ENCODE measurements around the gene PNPLA1.
A peak's percentile ranks its signal among the peaks of the same experiment; 100 is the strongest.
"Not testable (repeated sequence)": the region's sequence is repeated elsewhere in the genome, so short reads cannot be mapped to it uniquely, and the experiment has no call there.

PNPLA1 gene

GRCh38 chr6:36319436-36319762, 49.5 kb downstream of the PNPLA1 start:
- DNase-seq: peak; percentile 99

GRCh38 chr6:36319821-36320220, 50.0 kb downstream of the PNPLA1 start:
- no peak for DNase-seq

GRCh38 chr6:36320475-36320874, 50.6 kb downstream of the PNPLA1 start:
- DNase-seq: peak; percentile 93

- DNase-seq: no peak
Measured at GRCh38 chr6:36322591-36322990, 52.7 kb downstream of the PNPLA1 start.

- no peak for DNase-seq
Measured at GRCh38 chr6:36323062-36323461, 53.2 kb downstream of the PNPLA1 start.

GRCh38 chr6:36324191-36324590, 54.3 kb downstream of the PNPLA1 start:
- DNase-seq: no peak

- DNase-seq: no peak
Measured at GRCh38 chr6:36324715-36325114, 54.9 kb downstream of the PNPLA1 start.

GRCh38 chr6:36326356-36326995, 56.6 kb downstream of the PNPLA1 start:
- no peak for DNase-seq

- peak; percentile 33 for DNase-seq
Measured at GRCh38 chr6:36327226-36327918, 57.5 kb downstream of the PNPLA1 start.

- no peak for DNase-seq
Measured at GRCh38 chr6:36327919-36328236, 58.0 kb downstream of the PNPLA1 start.

GRCh38 chr6:36328600-36328999, 58.7 kb downstream of the PNPLA1 start:
- no peak for DNase-seq

- no peak for DNase-seq
Measured at GRCh38 chr6:36329798-36330291, 60.0 kb downstream of the PNPLA1 start.

GRCh38 chr6:36330366-36330765, 60.5 kb downstream of the PNPLA1 start:
- no peak for DNase-seq

GRCh38 chr6:36331381-36331780, 61.5 kb downstream of the PNPLA1 start:
- no peak for DNase-seq

- no peak for DNase-seq
Measured at GRCh38 chr6:36333171-36333895, 63.5 kb downstream of the PNPLA1 start.

GRCh38 chr6:36333931-36334725, 64.3 kb downstream of the PNPLA1 start:
- DNase-seq: peak; percentile 32

- peak; percentile 81 for DNase-seq
Measured at GRCh38 chr6:36334832-36335459, 65.1 kb downstream of the PNPLA1 start.

- DNase-seq: no peak
Measured at GRCh38 chr6:36335465-36336207, 65.8 kb downstream of the PNPLA1 start.

- no peak for DNase-seq
Measured at GRCh38 chr6:36336208-36336710, 66.4 kb downstream of the PNPLA1 start.

GRCh38 chr6:36336779-36337241, 67.0 kb downstream of the PNPLA1 start, which contains the start of gene BNIP5:
BNIP5 (minus strand) TSS chr6:36336888; CDS start chr6:36330690, 6,198 bp downstream.
- DNase-seq: peak; percentile 23

GRCh38 chr6:36337814-36338213, 68.0 kb downstream of the PNPLA1 start:
- peak; percentile 31 for DNase-seq

- DNase-seq: not testable (repeated sequence)
Measured at GRCh38 chr6:36338223-36338622, 68.4 kb downstream of the PNPLA1 start.

Measured in NCI-H510A treated with DMSO at 0.1 percent for 48 hours (cell line).